Uterus (tissue), 4 donors: Measurements from ENCODE around the gene ERCC6L2. TPM values are rescaled to one million over a fixed set of nuclear protein-coding genes. Genes with fewer than 3 reads are reported as not detected.

Experiments
- DNase-seq, 2 donors: peaks; one replicate each; pipeline ENCODE4 v3.0.0-alpha.2; 2019 to 2020
- H3K27ac ChIP-seq, 2 donors: fragments of 200-600 bp; sonication (generic); 1 replicate in 1 of 2; 2 replicates in 1 of 2; pipeline ENCODE4 v1.5.1; 2016 to 2018
- H3K27me3 ChIP-seq, 2 donors: fragments of 200-600 bp; sonication (generic); one replicate each; pipeline ENCODE4 v1.5.1; 2018 to 2019; ENCODE audit warnings: control low read depth in 1 of 2
- H3K36me3 ChIP-seq, 2 donors: fragments of 200-600 bp; sonication (generic); one replicate each; pipeline ENCODE4 v1.5.1; 2019; ENCODE audit warnings: control low read depth in 1 of 2
- H3K4me1 ChIP-seq, 2 donors: fragments of 200-600 bp; sonication (generic); one replicate each; pipeline ENCODE4 v1.5.1; 2018 to 2019; ENCODE audit warnings: control low read depth in 1 of 2
- H3K4me3 ChIP-seq, 2 donors: fragments of 200-600 bp; sonication (generic); 1 replicate in 1 of 2; 2 replicates in 1 of 2; pipeline ENCODE4 v1.5.1; 2018 to 2019; ENCODE audit warnings: mild to moderate bottlenecking in 1 of 2
- H3K9me3 ChIP-seq, 2 donors: fragments of 200-600 bp; sonication (generic); one replicate each; pipeline ENCODE4 v1.5.1; 2019; ENCODE audit warnings: control low read depth in 1 of 2
- POLR2A ChIP-seq, 2 donors: fragments of 450-650 bp; IDR thresholded peaks; one replicate each; pipeline ENCODE4 v1.6.1; 2016; ENCODE audit warnings: antibody characterized with exemption in 2 of 2, mild to moderate bottlenecking in 1 of 2, moderate library complexity in 1 of 2
- intact Hi-C: fragments of 100-400 bp; cut with DNase I; formaldehyde crosslinking; loops from one replicate; pipeline ENCODE4 v1.15.1; 2023; ENCODE audit warnings: low total_unique reads
- total RNA-seq, 4 donors: library from RNA; depleted of rRNA in 3 of 4; stranded (reverse); fragments of >200 nt in 3 of 4; gene quantifications; one replicate each; pipeline versions ENCODE4 v1.1.0 to v1.2.4, GENCODE V29; 2014 to 2023
- TF ChIP-seq, protein P1 (sequence below), 4 experiments: fragments of 200-600 bp in 2 of 4; fragments of 450-650 bp in 2 of 4; sonication (generic) in 2 of 4; IDR thresholded peaks; one replicate each; pipeline ENCODE4 v1.5.1; 2016 to 2019; ENCODE audit warnings: antibody characterized with exemption in 4 of 4, mild to moderate bottlenecking in 2 of 4, moderate library complexity in 1 of 4
- donor health status: DM: yes; HTN: yes; CAD: no.

Gene ERCC6L2
- total RNA-seq, 4 donors from 2014 or later, result 28.8 to 176 (median 60.4) TPM

DNA sequence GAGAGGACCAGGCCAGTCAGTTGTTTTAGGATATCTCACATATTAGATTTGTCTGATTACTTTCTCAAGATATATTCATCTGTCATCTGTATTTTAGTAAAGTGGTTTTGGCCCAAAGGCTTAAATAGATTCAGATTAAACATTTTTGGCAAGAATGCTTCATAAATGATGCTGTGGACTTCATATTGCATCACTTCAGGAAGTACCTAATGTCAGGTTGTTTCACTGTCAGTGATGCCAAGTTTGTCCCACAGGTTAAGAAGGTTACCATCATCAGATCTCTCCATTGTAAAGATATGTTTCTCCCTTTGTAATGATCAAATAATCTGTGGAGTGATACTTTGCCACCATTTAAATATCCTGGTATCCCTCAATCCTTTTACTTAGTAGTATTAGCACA is 37.3 kb downstream of the ERCC6L2 start:
- no peak overlapping the region for H3K4me3 ChIP-seq
- no peaks in the 10 kb centered on the region for H3K9me3 ChIP-seq
- no peak overlapping the region for H3K27ac ChIP-seq
- DNase-seq, result no peak
- intact Hi-C loops, result no loop called here
- TF ChIP-seq, protein P1, sequence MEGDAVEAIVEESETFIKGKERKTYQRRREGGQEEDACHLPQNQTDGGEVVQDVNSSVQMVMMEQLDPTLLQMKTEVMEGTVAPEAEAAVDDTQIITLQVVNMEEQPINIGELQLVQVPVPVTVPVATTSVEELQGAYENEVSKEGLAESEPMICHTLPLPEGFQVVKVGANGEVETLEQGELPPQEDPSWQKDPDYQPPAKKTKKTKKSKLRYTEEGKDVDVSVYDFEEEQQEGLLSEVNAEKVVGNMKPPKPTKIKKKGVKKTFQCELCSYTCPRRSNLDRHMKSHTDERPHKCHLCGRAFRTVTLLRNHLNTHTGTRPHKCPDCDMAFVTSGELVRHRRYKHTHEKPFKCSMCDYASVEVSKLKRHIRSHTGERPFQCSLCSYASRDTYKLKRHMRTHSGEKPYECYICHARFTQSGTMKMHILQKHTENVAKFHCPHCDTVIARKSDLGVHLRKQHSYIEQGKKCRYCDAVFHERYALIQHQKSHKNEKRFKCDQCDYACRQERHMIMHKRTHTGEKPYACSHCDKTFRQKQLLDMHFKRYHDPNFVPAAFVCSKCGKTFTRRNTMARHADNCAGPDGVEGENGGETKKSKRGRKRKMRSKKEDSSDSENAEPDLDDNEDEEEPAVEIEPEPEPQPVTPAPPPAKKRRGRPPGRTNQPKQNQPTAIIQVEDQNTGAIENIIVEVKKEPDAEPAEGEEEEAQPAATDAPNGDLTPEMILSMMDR (IDR thresholded peaks at IDR 0.05), result no peak
- TF ChIP-seq POLR2A (IDR thresholded peaks at IDR 0.05), result no peak
- H3K4me1 ChIP-seq, result no peaks in the 10 kb centered on the region
- no peaks in the 10 kb centered on the region for H3K36me3 ChIP-seq
- no peaks in the 10 kb centered on the region for H3K27me3 ChIP-seq

DNA sequence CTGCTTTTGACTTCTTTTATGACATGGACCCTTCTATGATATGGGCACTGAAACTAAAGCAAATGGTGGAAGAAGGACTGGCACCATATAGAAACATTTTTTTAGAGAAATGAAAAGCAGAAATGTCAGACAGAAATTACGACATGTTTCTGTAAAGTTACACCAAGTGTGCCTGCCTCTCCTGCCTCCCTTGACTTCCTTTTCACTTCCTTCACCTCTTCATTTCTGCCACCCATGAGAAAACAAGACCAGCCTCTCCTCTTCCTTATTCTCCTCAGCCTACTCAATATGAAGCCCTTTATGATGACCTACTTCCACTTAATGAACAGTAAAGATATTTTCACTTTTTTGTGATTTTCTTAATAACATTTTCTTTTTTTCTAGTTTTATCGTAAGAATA is 44.5 kb downstream of the ERCC6L2 start:
- TF ChIP-seq, protein P1 (IDR thresholded peaks at IDR 0.05), result no peak
- TF ChIP-seq POLR2A (IDR thresholded peaks at IDR 0.05), result no peak
- no peak for DNase-seq
- Histone ChIP-seq H3K36me3 (no peaks in the 10 kb centered on the region), H3K9me3 (no peaks in the 10 kb centered on the region), H3K27ac (no peak overlapping the region), H3K4me1 (no peaks in the 10 kb centered on the region), H3K27me3 (no peaks in the 10 kb centered on the region), H3K4me3 (no peak overlapping the region)
- intact Hi-C loops, result no loop called here

DNA sequence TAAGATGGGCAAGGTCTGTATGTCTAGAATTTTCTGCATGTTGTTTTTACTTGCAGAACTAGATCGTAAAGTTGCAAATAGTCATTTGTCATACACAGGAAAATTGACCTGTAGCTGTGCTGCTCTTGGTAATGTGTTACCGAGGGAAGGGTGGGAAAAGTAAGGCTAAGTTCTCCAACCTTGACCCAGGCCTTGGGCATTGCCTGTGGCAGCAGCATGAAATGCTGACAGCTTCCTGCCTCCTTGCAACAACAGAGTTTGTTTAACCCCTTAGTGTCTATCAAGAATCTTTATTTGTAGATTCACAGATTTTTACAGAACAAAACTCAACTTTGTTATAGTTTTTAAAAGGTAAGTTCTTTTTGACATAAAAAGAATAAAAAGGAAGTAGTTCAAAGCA is 48.3 kb downstream of the ERCC6L2 start:
- H3K9me3 ChIP-seq, result no peaks in the 10 kb centered on the region
- no peaks in the 10 kb centered on the region for H3K27me3 ChIP-seq
- H3K36me3 ChIP-seq, result peaks cover 0 to 4% of the 10 kb centered on the region in 2 donors
- H3K27ac ChIP-seq, result no peak overlapping the region
- H3K4me1 ChIP-seq, result no peaks in the 10 kb centered on the region
- no peak for TF ChIP-seq POLR2A (IDR thresholded peaks at IDR 0.05)
- TF ChIP-seq, protein P1 (IDR thresholded peaks at IDR 0.05), result no peak
- DNase-seq, result no peak
- intact Hi-C loops, result no loop called here
- no peak overlapping the region for H3K4me3 ChIP-seq

DNA sequence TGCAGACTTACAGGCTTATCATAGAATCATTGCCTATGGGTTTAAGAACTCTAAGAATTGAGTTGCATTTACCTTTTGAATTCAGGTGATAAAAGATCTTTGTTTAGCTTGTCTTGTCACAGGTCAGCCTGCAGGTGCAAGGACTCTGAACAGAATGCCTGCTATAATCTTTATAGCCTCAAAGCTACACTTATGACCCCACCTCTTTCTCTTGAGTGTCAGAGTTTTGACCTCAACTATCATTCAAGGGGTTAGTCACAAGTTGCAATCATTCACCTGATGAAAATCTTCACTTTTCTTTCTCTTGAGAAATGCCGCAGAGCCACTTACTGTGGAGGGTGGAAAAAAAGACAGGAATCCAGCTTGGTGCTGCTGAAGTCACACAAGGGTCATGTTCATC is 49.5 kb downstream of the ERCC6L2 start:
- peaks cover 0 to 4% of the 10 kb centered on the region in 2 donors for H3K36me3 ChIP-seq
- no peak overlapping the region for H3K27ac ChIP-seq
- TF ChIP-seq, protein P1 (IDR thresholded peaks at IDR 0.05), result no peak
- TF ChIP-seq POLR2A (IDR thresholded peaks at IDR 0.05), result no peak
- intact Hi-C loops, result no loop called here
- no peaks in the 10 kb centered on the region for H3K27me3 ChIP-seq
- H3K4me1 ChIP-seq, result no peaks in the 10 kb centered on the region
- H3K4me3 ChIP-seq, result no peak overlapping the region
- H3K9me3 ChIP-seq, result no peaks in the 10 kb centered on the region
- DNase-seq, result no peak

DNA sequence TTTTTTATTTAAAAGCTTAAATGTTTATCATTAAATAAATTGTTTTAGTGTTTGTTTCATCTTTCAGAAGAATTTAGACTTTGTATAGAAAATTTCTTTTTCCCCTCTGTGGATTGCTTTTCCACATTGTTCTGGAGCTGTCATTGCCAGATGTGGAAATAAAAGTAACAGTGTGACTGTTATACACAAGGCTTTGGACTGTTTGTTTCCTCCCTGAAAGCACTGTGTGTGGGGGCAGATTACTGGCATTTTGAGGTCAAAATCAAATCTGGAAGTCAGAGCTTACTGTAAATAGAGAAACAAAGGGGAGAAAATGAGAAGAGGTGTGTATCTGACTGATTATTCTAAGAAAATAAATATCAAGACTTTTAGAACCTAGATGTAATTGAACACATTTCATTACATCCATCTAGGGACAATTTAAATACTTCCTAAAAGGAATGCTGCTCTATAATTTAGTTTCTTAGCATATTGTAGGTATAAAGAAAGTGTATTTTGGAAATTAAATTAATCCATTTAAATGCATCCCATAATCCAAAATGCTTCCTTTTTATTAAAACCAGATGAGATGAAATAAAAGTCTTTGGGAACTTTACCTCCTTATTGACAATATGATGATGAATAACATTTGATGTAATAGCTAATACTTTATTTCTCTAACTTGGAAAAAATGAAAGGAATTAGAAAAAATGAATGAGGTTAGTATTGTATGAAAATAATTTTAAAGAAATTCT is 51.9 kb downstream of the ERCC6L2 start:
- no peak overlapping the region for H3K4me3 ChIP-seq
- H3K9me3 ChIP-seq, result no peaks in the 10 kb centered on the region
- H3K27ac ChIP-seq, result no peak overlapping the region
- no peaks in the 10 kb centered on the region for H3K4me1 ChIP-seq
- peaks cover 0 to 4% of the 10 kb centered on the region in 2 donors for H3K36me3 ChIP-seq
- DNase-seq, result no peak
- no peaks in the 10 kb centered on the region for H3K27me3 ChIP-seq
- TF ChIP-seq, protein P1 (IDR thresholded peaks at IDR 0.05), result no peak
- TF ChIP-seq POLR2A (IDR thresholded peaks at IDR 0.05), result no peak
- intact Hi-C loops, result no loop called here
